Gastroesophageal sphincter (tissue), 4 donors: Measurements from ENCODE around the gene TCP11. TPM values are rescaled to one million over a fixed set of nuclear protein-coding genes. Genes with fewer than 3 reads are reported as not detected.

Source experiments
- ATAC-seq: fragments of 150-250 bp; one replicate; pipeline ENCODE4 v1.9.1; 2016; ENCODE audit warnings: mild to moderate bottlenecking, moderate library complexity
- H3K27ac ChIP-seq, 4 donors: fragments of 200-600 bp; sonication (generic) in 3 of 4; 1 replicate in 3 of 4; 2 replicates in 1 of 4; pipeline ENCODE4 v1.5.1; 2016 to 2019
- H3K27me3 ChIP-seq: fragments of 200-600 bp; sonication (generic); one replicate; pipeline ENCODE4 v1.5.1; 2019
- H3K36me3 ChIP-seq, 2 donors: fragments of 200-600 bp; sonication (generic); one replicate each; pipeline ENCODE4 v1.5.1; 2019; ENCODE audit warnings: control low read depth in 1 of 2
- H3K4me1 ChIP-seq, 3 donors: fragments of 200-600 bp; sonication (generic); 1 replicate in 2 of 3; 2 replicates in 1 of 3; pipeline ENCODE4 v1.5.1; 2016 to 2019; ENCODE audit warnings: control low read depth in 2 of 3
- H3K4me3 ChIP-seq, 2 donors: fragments of 200-600 bp; sonication (generic); one replicate each; pipeline ENCODE4 v1.5.1; 2019; ENCODE audit warnings: mild to moderate bottlenecking in 1 of 2, moderate library complexity in 1 of 2
- H3K9me3 ChIP-seq, 3 donors: fragments of 200-600 bp; sonication (generic); one replicate each; pipeline ENCODE4 v1.5.1; 2017 to 2019; ENCODE audit warnings: control low read depth in 2 of 3
- CTCF ChIP-seq, 4 experiments: fragments of 200-600 bp in 2 of 4; fragments of 450-650 bp in 2 of 4; sonication (generic) in 1 of 4; IDR thresholded peaks; one replicate each; pipeline ENCODE4 v1.5.1; 2017 to 2019; ENCODE audit warnings: antibody characterized with exemption in 4 of 4, mild to moderate bottlenecking in 2 of 4, moderate library complexity in 2 of 4
- EP300 ChIP-seq: sonication (generic); formaldehyde crosslinking; IDR thresholded peaks from one replicate; pipeline ENCODE4 v1.6.1; 2017; ENCODE audit warnings: antibody characterized with exemption, mild to moderate bottlenecking
- POLR2A ChIP-seq, 2 donors: fragments of 450-650 bp; IDR thresholded peaks; one replicate each; pipeline ENCODE4 v1.6.1; 2017; ENCODE audit warnings: antibody characterized with exemption in 2 of 2, mild to moderate bottlenecking in 2 of 2, moderate library complexity in 1 of 2
- POLR2AphosphoS5 ChIP-seq: sonication (generic); formaldehyde crosslinking; IDR thresholded peaks from one replicate; pipeline ENCODE4 v1.6.1; 2017; ENCODE audit warnings: antibody characterized with exemption
- WGBS, 2 donors: methylation state at CpG; one replicate each; pipeline ENCODE4 v1.1.5; 2018; ENCODE audit warnings: low coverage in 1 of 2; 5-methylcytosine and 5-hydroxymethylcytosine counted together
- total RNA-seq, 4 donors: library from RNA; depleted of rRNA; stranded (reverse); fragments of >200 nt; gene quantifications; one replicate each; pipeline ENCODE4 v1.1.0, GENCODE V29; 2016

TCP11 gene
- total RNA-seq, 4 donors from 2014 or later: 0.77 TPM; not detected in 3

- no peaks in the 10 kb centered on the region for H3K9me3 ChIP-seq
- peaks cover 3 to 99% (median 30%) of the 10 kb centered on the region in 3 donors for H3K4me1 ChIP-seq
- no peaks in the 10 kb centered on the region for H3K27me3 ChIP-seq
- H3K4me3 ChIP-seq: no peak overlapping the region
- H3K27ac ChIP-seq: peak overlapping the region in 3 of 4 donors; percentile 68 to 81 (median 72)
- 90% methylated on average over 17 of the region's 30 CpGs; no CpG with 5 or more reads in 1 of the 2 donors for WGBS, 2 donors
- TF ChIP-seq POLR2AphosphoS5 (no peak), EP300 (no peak), CTCF (IDR thresholded peaks at IDR 0.05) (no peak), POLR2A (IDR thresholded peaks at IDR 0.05) (no peak)
- peaks cover 0 to 100% of the 10 kb centered on the region in 2 donors for H3K36me3 ChIP-seq
- ATAC-seq: no peak
Measured at GRCh38 chr6:35085359-35086281, 55.5 kb downstream of the TCP11 start.

GRCh38 chr6:35084511-35085203 is 56.5 kb downstream of the TCP11 start:
- Histone ChIP-seq H3K9me3 (no peaks in the 10 kb centered on the region), H3K27me3 (no peaks in the 10 kb centered on the region), H3K36me3 (peaks cover 0 to 100% of the 10 kb centered on the region in 2 donors), H3K4me1 (peaks cover 0 to 94% (median 25%) of the 10 kb centered on the region in 3 donors), H3K4me3 (no peak overlapping the region), H3K27ac (peak overlapping the region in 3 of 4 donors; percentile 57 to 72 (median 68))
- TF ChIP-seq CTCF (IDR thresholded peaks at IDR 0.05) (no peak), EP300 (no peak), POLR2A (IDR thresholded peaks at IDR 0.05) (no peak), POLR2AphosphoS5 (no peak)
- WGBS, 2 donors: 80 to 93% methylated on average over 1 to 5 of the region's 12 CpGs
- no peak for ATAC-seq

- H3K9me3 ChIP-seq: no peaks in the 10 kb centered on the region
- no peaks in the 10 kb centered on the region for H3K27me3 ChIP-seq
- H3K4me3 ChIP-seq: no peak overlapping the region
- peak overlapping the region in 3 of 4 donors; percentile 38 to 72 (median 68) for H3K27ac ChIP-seq
- no peak for ATAC-seq
- peaks cover 0 to 100% of the 10 kb centered on the region in 2 donors for H3K36me3 ChIP-seq
- no peak for TF ChIP-seq POLR2AphosphoS5
- no peak for TF ChIP-seq EP300
- TF ChIP-seq CTCF (IDR thresholded peaks at IDR 0.05): no peak
- TF ChIP-seq POLR2A (IDR thresholded peaks at IDR 0.05): no peak
- peaks cover 0 to 88% (median 20%) of the 10 kb centered on the region in 3 donors for H3K4me1 ChIP-seq
- 40 to 53% methylated on average over 1 to 4 of the region's 14 CpGs for WGBS, 2 donors
Measured at GRCh38 chr6:35084041-35084491, 57.1 kb downstream of the TCP11 start.

GRCh38 chr6:35083507-35083906 is 57.6 kb downstream of the TCP11 start:
- Histone ChIP-seq H3K36me3 (peaks cover 0 to 100% of the 10 kb centered on the region in 2 donors), H3K9me3 (no peaks in the 10 kb centered on the region), H3K4me1 (peaks cover 0 to 83% (median 14%) of the 10 kb centered on the region in 3 donors), H3K4me3 (no peak overlapping the region), H3K27ac (peak overlapping the region in 3 of 4 donors; percentile 38 to 72 (median 68)), H3K27me3 (no peaks in the 10 kb centered on the region)
- no peak for TF ChIP-seq CTCF (IDR thresholded peaks at IDR 0.05)
- no peak for TF ChIP-seq POLR2AphosphoS5
- TF ChIP-seq EP300: no peak
- ATAC-seq: no peak
- 83 to 92% methylated on average over 2 to 6 of the region's 9 CpGs for WGBS, 2 donors
